H9 (cell line): ENCODE measurements around the gene AKAP7. TPM values are rescaled to one million over a fixed set of nuclear protein-coding genes. Genes with fewer than 3 reads are reported as not detected.

Experiments used
- DNase-seq: peaks from one replicate; pipeline ENCODE4 v3.0.0-alpha.2; 2017
- H2AFZ ChIP-seq: one replicate; pipeline ENCODE4 v1.6.1; 2013; ENCODE audit warnings: mild to moderate bottlenecking, low read length, control low read depth, moderate library complexity
- H2AK5ac ChIP-seq: 2 replicates; pipeline ENCODE4 v1.6.1; 2013; ENCODE audit warnings: low read length, control low read depth, mixed read lengths; ENCODE audit not compliant: insufficient read length
- H2BK120ac ChIP-seq: one replicate; pipeline ENCODE4 v1.6.1; 2013; ENCODE audit warnings: low read depth, mild to moderate bottlenecking, low read length, control low read depth, inconsistent platforms; ENCODE audit not compliant: poor library complexity, severe bottlenecking
- H2BK12ac ChIP-seq: 2 replicates; pipeline ENCODE4 v1.6.1; 2013; ENCODE audit warnings: low read length, control low read depth, mixed read lengths, low read depth; ENCODE audit not compliant: insufficient read length
- H2BK15ac ChIP-seq: 2 replicates; pipeline ENCODE4 v1.6.1; 2013; ENCODE audit warnings: low read depth, low read length, control low read depth
- H2BK20ac ChIP-seq: one replicate; pipeline ENCODE4 v1.6.1; 2013; ENCODE audit warnings: low read depth, mild to moderate bottlenecking, low read length, control low read depth, inconsistent platforms; ENCODE audit not compliant: poor library complexity, severe bottlenecking
- H2BK5ac ChIP-seq: 2 replicates; pipeline ENCODE4 v1.6.1; 2013; ENCODE audit warnings: low read length, control low read depth, mixed read lengths; ENCODE audit not compliant: insufficient read length
- H3K14ac ChIP-seq: 2 replicates; pipeline ENCODE4 v1.6.1; 2013; ENCODE audit warnings: low read length, control low read depth; ENCODE audit not compliant: insufficient read depth
- H3K18ac ChIP-seq: 2 replicates; pipeline ENCODE4 v1.6.1; 2013; ENCODE audit warnings: low read depth, mild to moderate bottlenecking, mixed read lengths, low read length, control low read depth; ENCODE audit not compliant: insufficient read length
- H3K23ac ChIP-seq: 2 replicates; pipeline ENCODE4 v1.6.1; 2013; ENCODE audit warnings: low read length, control low read depth, mixed read lengths, low read depth; ENCODE audit not compliant: insufficient read length
- H3K23me2 ChIP-seq: 2 replicates; pipeline ENCODE4 v1.6.1; 2013; ENCODE audit warnings: low read depth, mild to moderate bottlenecking, mixed read lengths, low read length, control low read depth; ENCODE audit not compliant: insufficient read length, poor library complexity, severe bottlenecking
- H3K27ac ChIP-seq: 2 replicates; pipeline ENCODE4 v1.5.1; 2013; ENCODE audit warnings: low read length, control low read depth, mixed read lengths, low read depth; ENCODE audit not compliant: insufficient read length
- H3K27me3 ChIP-seq: 2 replicates; pipeline ENCODE4 v1.6.1; 2013; ENCODE audit warnings: low read length, control low read depth, inconsistent platforms; ENCODE audit not compliant: insufficient read depth
- H3K4ac ChIP-seq: 2 replicates; pipeline ENCODE4 v1.6.1; 2013; ENCODE audit warnings: low read depth, mild to moderate bottlenecking, control low read depth, inconsistent platforms, low read length, moderate library complexity
- H3K4me1 ChIP-seq: 2 replicates; pipeline ENCODE4 v1.6.1; 2013; ENCODE audit warnings: low read length, control low read depth, inconsistent platforms; ENCODE audit not compliant: insufficient read depth
- H3K4me2 ChIP-seq: 2 replicates; pipeline ENCODE4 v1.6.1; 2013; ENCODE audit warnings: low read length, control low read depth, mixed read lengths; ENCODE audit not compliant: insufficient read length, insufficient read depth
- H3K56ac ChIP-seq: 2 replicates; pipeline ENCODE4 v1.6.1; 2013; ENCODE audit warnings: low read depth, mild to moderate bottlenecking, mixed read lengths, low read length, control low read depth; ENCODE audit not compliant: insufficient read length
- H3K79me1 ChIP-seq: 2 replicates; pipeline ENCODE4 v1.6.1; 2013; ENCODE audit warnings: low read depth, mild to moderate bottlenecking, moderate library complexity, low read length, control low read depth, inconsistent platforms; ENCODE audit not compliant: insufficient read depth, poor library complexity, severe bottlenecking
- H3K79me2 ChIP-seq: 2 replicates; pipeline ENCODE4 v1.6.1; 2013; ENCODE audit warnings: low read length, control low read depth, inconsistent platforms; ENCODE audit not compliant: insufficient read depth
- H3K9ac ChIP-seq: 2 replicates; pipeline ENCODE4 v1.6.1; 2013; ENCODE audit warnings: low read length, control low read depth, mixed read lengths; ENCODE audit not compliant: insufficient read length; ENCODE audit errors: extremely low read depth
- H3K9me3 ChIP-seq: one replicate; pipeline ENCODE4 v1.6.1; 2013; ENCODE audit warnings: low read depth, low read length, inconsistent platforms; ENCODE audit not compliant: control insufficient read depth
- H3T11ph ChIP-seq: one replicate; pipeline ENCODE4 v1.6.1; 2013; ENCODE audit warnings: mild to moderate bottlenecking, low read length, control low read depth, inconsistent platforms
- H4K20me1 ChIP-seq: one replicate; pipeline ENCODE4 v1.6.1; 2013; ENCODE audit not compliant: control insufficient read depth, insufficient read length, insufficient read depth
- H4K5ac ChIP-seq: 2 replicates; pipeline ENCODE4 v1.6.1; 2013; ENCODE audit warnings: low read depth, mild to moderate bottlenecking, mixed read lengths, low read length, control low read depth; ENCODE audit not compliant: insufficient read length
- H4K8ac ChIP-seq: replicated peaks from 2 replicates; pipeline ENCODE4 v1.6.1; 2013; ENCODE audit warnings: low read length, control low read depth, mixed read lengths, low read depth; ENCODE audit not compliant: insufficient read length
- H4K91ac ChIP-seq: 2 replicates; pipeline ENCODE4 v1.6.1; 2013; ENCODE audit warnings: low read depth, mild to moderate bottlenecking, moderate library complexity, mixed read lengths, low read length, control low read depth; ENCODE audit not compliant: insufficient read length
- H3K27ac Mint-ChIP-seq, 3 experiments: 2 replicates in 2 of 3; 3 replicates in 1 of 3; pipeline ENCODE4 v1.8.0; 2020 to 2021; ENCODE audit warnings: mixed read lengths in 3 of 3, mild to moderate bottlenecking in 1 of 3, moderate library complexity in 1 of 3
- H3K27me3 Mint-ChIP-seq: 2 replicates; pipeline ENCODE4 v1.8.0; 2021; ENCODE audit warnings: low read depth, mild to moderate bottlenecking, moderate library complexity, mixed read lengths
- H3K36me3 Mint-ChIP-seq, 3 experiments: 2 replicates in 2 of 3; 3 replicates in 1 of 3; pipeline ENCODE4 v1.8.0; 2020 to 2021; ENCODE audit warnings: low read depth in 3 of 3, mixed read lengths in 3 of 3; ENCODE audit not compliant: insufficient read depth in 1 of 3
- H3K4me1 Mint-ChIP-seq, 2 experiments: 2 replicates each; pipeline ENCODE4 v1.8.0; 2020; ENCODE audit warnings: mixed read lengths in 2 of 2
- H3K4me3 Mint-ChIP-seq, 2 experiments: 2 replicates in 1 of 2; 3 replicates in 1 of 2; pipeline ENCODE4 v1.8.0; 2020 to 2021; ENCODE audit warnings: mild to moderate bottlenecking in 2 of 2, mixed read lengths in 2 of 2, moderate library complexity in 1 of 2
- H3K9me3 Mint-ChIP-seq, 2 experiments: 2 replicates in 1 of 2; 3 replicates in 1 of 2; pipeline ENCODE4 v1.8.0; 2020; ENCODE audit warnings: mild to moderate bottlenecking in 2 of 2, mixed read lengths in 2 of 2, moderate library complexity in 1 of 2
- WGBS: extraction: QIAGEN DNeasy Blood & Tissue Kit; methylation state at CpG from one replicate; pipeline ENCODE4 v1.1.7; 2013; ENCODE audit warnings: missing lambda C conversion rate, low lambda C conversion rate, mixed read lengths; ENCODE audit not compliant: insufficient read length; ENCODE audit errors: extremely low coverage; 5-methylcytosine and 5-hydroxymethylcytosine counted together
- total RNA-seq: library from RNA; stranded (reverse); gene quantifications from 2 replicates; pipeline ENCODE4 v1.2.1, GENCODE V29; 2021
- TF ChIP-seq, protein P1 (sequence below): fragments of 200-600 bp; sonication (generic); conservative IDR thresholded peaks from 3 replicates; pipeline ENCODE4 v1.8.0; 2021; ENCODE audit warnings: antibody characterized with exemption, mild to moderate bottlenecking

AKAP7 gene
- total RNA-seq, 1 experiment from 2014 or later, result 9.8 TPM

DNA sequence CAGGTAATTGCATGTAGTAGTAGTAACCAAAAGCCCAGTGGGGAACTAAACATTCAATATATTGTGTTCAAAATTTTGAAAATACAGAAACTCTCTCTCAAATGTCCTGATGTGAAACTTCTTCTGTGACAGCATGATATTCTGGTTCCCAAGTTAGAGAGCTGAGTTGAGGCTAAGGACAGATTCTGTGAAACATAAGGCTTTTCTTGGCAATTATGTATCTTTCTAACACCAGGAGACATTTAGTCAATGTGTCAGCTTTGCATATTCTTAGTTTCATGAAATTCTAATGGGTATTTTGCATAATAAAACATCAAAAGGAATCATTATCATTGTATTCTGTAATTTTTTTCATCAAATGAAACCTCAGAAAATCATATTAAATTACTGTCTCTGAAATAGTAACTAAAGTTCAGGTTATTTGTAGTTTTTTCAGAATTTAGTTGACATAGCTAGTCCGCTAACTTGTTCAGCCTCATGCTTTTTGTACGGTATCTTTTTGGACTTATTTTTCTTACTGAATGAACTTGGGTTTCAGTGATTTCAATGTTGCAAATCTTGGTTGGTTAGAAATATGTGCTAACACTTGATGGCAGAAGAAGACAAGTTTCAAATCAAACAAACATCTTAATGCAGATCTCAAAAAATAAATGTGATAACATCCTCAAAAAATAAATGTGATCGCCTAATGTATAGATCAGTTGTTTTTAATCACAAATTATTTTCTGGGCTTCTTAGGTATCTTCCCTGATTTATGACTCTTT is 70.4 kb downstream of the AKAP7 start:
- no peak overlapping the region for H3K56ac ChIP-seq
- no peak overlapping the region for H3K18ac ChIP-seq
- H4K20me1 ChIP-seq, result no peaks in the 10 kb centered on the region
- H3K79me1 ChIP-seq, result no peaks in the 10 kb centered on the region
- H3K9me3 ChIP-seq, result no peaks in the 10 kb centered on the region
- no peak overlapping the region for H4K8ac ChIP-seq
- H3K9me3 Mint-ChIP-seq, result no peaks in the 10 kb centered on the region
- no peak overlapping the region; a peak in 1 of 7 replicates for H3K27ac Mint-ChIP-seq
- H2BK120ac ChIP-seq, result no peak overlapping the region
- H3K27me3 Mint-ChIP-seq, result no peaks in the 10 kb centered on the region
- peaks cover 24 to 33% of the 10 kb centered on the region in 2 experiments for H3K4me1 Mint-ChIP-seq
- H3K4me3 Mint-ChIP-seq, result no peak overlapping the region
- peaks cover 1 to 4% (median 3%) of the 10 kb centered on the region in 3 experiments; a peak in 5 of 7 replicates for H3K36me3 Mint-ChIP-seq
- no peak overlapping the region for H3T11ph ChIP-seq
- no peak overlapping the region for H2BK5ac ChIP-seq
- H3K23me2 ChIP-seq, result no peaks in the 10 kb centered on the region
- peaks cover 2% of the 10 kb centered on the region; the same call in 1 of the 2 replicates for H3K4me1 ChIP-seq
- H4K5ac ChIP-seq, result no peak overlapping the region
- no peak overlapping the region for H3K9ac ChIP-seq
- no peak overlapping the region for H3K4ac ChIP-seq
- H3K79me2 ChIP-seq, result no peaks in the 10 kb centered on the region
- H4K91ac ChIP-seq, result no peak overlapping the region
- H2BK20ac ChIP-seq, result no peak overlapping the region
- H3K27me3 ChIP-seq, result no peaks in the 10 kb centered on the region
- no CpG with 5 or more reads among the region's 3 CpGs for WGBS
- H2BK15ac ChIP-seq, result no peak overlapping the region
- H3K14ac ChIP-seq, result no peak overlapping the region
- DNase-seq, result no peak
- H3K23ac ChIP-seq, result no peak overlapping the region
- TF ChIP-seq, protein P1, sequence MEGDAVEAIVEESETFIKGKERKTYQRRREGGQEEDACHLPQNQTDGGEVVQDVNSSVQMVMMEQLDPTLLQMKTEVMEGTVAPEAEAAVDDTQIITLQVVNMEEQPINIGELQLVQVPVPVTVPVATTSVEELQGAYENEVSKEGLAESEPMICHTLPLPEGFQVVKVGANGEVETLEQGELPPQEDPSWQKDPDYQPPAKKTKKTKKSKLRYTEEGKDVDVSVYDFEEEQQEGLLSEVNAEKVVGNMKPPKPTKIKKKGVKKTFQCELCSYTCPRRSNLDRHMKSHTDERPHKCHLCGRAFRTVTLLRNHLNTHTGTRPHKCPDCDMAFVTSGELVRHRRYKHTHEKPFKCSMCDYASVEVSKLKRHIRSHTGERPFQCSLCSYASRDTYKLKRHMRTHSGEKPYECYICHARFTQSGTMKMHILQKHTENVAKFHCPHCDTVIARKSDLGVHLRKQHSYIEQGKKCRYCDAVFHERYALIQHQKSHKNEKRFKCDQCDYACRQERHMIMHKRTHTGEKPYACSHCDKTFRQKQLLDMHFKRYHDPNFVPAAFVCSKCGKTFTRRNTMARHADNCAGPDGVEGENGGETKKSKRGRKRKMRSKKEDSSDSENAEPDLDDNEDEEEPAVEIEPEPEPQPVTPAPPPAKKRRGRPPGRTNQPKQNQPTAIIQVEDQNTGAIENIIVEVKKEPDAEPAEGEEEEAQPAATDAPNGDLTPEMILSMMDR, result no peak
- no peak overlapping the region for H3K4me2 ChIP-seq
- no peak overlapping the region for H2AFZ ChIP-seq
- H3K27ac ChIP-seq, result no peak overlapping the region
- H2BK12ac ChIP-seq, result no peak overlapping the region
- H2AK5ac ChIP-seq, result no peak overlapping the region
